ENCODE measurements around the gene DIAPH1.
A peak's percentile ranks its signal among the peaks of the same experiment; 100 is the strongest.

- TF ChIP-seq CTCF (conservative IDR thresholded peaks at IDR 0.05) (peak; percentile 28), ZFX (IDR thresholded peaks at IDR 0.05) (no peak)
Measured at GRCh38 chr5:141475625-141476131, 143.1 kb downstream of the DIAPH1 start, which contains the start of gene PCDHGC3.

Measured in C4-2B (cell line).